IMR-90 (cell line): Measurements from ENCODE around the gene PPP2R5B.

Experiments
- CEBPB ChIP-seq: IDR thresholded peaks from 2 replicates; pipeline ENCODE4 v1.6.1; 2012; ENCODE audit warnings: low read depth, low read length, improper control_type of control experiment
- FOS ChIP-seq: fragments of 150-350 bp; IDR thresholded peaks from 2 replicates; pipeline ENCODE4 v1.6.1; 2016; ENCODE audit warnings: low read depth, low read length
- POLR2A ChIP-seq: IDR thresholded peaks from 2 replicates; pipeline ENCODE4 v1.6.1; 2012; ENCODE audit warnings: mild to moderate bottlenecking, low read depth, low read length
- RCOR1 ChIP-seq: IDR thresholded peaks from 2 replicates; pipeline ENCODE4 v1.6.1; 2012; ENCODE audit warnings: mild to moderate bottlenecking, low read length, improper control_type of control experiment; ENCODE audit not compliant: insufficient replicate concordance
- RFX5 ChIP-seq: IDR thresholded peaks from 2 replicates; pipeline ENCODE4 v1.8.0; 2012; ENCODE audit warnings: low read depth, mild to moderate bottlenecking, low read length, moderate library complexity
- USF2 ChIP-seq: fragments of 150-350 bp; IDR thresholded peaks from 2 replicates; pipeline ENCODE4 v1.6.1; 2017; ENCODE audit warnings: mild to moderate bottlenecking, antibody characterized with exemption, low read length, low read depth
- TF ChIP-seq, protein P1 (sequence below): conservative IDR thresholded peaks from 2 replicates; pipeline ENCODE4 v1.5.1; 2012; ENCODE audit warnings: mild to moderate bottlenecking, low read depth, low read length, improper control_type of control experiment

GRCh38 chr11:64970731-64971151 lies 46.3 kb downstream of the PPP2R5B start:
- TF ChIP-seq, protein P1, sequence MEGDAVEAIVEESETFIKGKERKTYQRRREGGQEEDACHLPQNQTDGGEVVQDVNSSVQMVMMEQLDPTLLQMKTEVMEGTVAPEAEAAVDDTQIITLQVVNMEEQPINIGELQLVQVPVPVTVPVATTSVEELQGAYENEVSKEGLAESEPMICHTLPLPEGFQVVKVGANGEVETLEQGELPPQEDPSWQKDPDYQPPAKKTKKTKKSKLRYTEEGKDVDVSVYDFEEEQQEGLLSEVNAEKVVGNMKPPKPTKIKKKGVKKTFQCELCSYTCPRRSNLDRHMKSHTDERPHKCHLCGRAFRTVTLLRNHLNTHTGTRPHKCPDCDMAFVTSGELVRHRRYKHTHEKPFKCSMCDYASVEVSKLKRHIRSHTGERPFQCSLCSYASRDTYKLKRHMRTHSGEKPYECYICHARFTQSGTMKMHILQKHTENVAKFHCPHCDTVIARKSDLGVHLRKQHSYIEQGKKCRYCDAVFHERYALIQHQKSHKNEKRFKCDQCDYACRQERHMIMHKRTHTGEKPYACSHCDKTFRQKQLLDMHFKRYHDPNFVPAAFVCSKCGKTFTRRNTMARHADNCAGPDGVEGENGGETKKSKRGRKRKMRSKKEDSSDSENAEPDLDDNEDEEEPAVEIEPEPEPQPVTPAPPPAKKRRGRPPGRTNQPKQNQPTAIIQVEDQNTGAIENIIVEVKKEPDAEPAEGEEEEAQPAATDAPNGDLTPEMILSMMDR: no peak
- TF ChIP-seq POLR2A (no peak), CEBPB (no peak), FOS (no peak), USF2 (no peak), RCOR1 (no peak), RFX5 (no peak)
